ENCODE results near the gene FPR2. TPM values are rescaled to one million over a fixed set of nuclear protein-coding genes. Genes with fewer than 3 reads are reported as not detected.
A peak's percentile ranks its signal among the peaks of the same experiment; 100 is the strongest.
"Not testable (repeated sequence)": the region's sequence is repeated elsewhere in the genome, so short reads cannot be mapped to it uniquely, and the experiment has no call there.

FPR2 gene
- total and polyA plus RNA-seq, 3 experiments from 2014 or later, result not detected

DNA sequence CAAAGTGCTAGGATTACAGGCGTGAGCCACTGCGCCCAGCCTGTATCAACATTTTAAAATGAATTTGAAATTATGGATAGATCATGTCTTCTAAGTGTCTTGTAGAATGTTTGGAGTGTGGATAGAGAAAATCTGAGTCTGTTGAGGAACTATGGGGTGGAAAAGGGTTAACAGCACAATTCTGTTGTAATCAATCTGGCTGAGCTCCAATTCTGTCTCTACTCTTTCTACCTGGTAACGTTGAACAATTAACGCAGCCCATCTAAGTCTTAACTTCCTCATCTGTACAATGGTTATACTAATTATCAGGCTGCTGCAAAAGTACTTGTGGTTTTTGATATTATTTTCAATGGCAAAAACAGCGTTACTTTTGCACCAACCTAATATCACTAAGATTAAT lies 4.1 kb downstream of the FPR2 start:
- H3K27ac Mint-ChIP-seq, result no peak overlapping the region
- H3K4me1 Mint-ChIP-seq, result no peaks in the 10 kb centered on the region
- Histone ChIP-seq H3K9me3 (ENCODE audit: low read length) (no peaks in the 10 kb centered on the region), H3K36me3 (ENCODE audit: insufficient read depth, low read length) (no peaks in the 10 kb centered on the region), H3K27ac (ENCODE audit: low read depth, low read length) (no peak overlapping the region), H3K27me3 (ENCODE audit: insufficient read depth, low read length, poor library complexity, severe bottlenecking) (no peaks in the 10 kb centered on the region), H3K4me3 (ENCODE audit: low read length) (no peak overlapping the region), H3K4me1 (ENCODE audit: insufficient read depth, low read length) (no peaks in the 10 kb centered on the region)
- no peak for DNase-seq
- ChIA-PET POLR2A (no interaction called here), CTCF (no interaction called here)
- peaks cover 5 to 24% (median 10%) of the 10 kb centered on the region in 5 donors for H3K9me3 Mint-ChIP-seq
- peaks cover 0 to 3% (median 0%) of the 10 kb centered on the region in 3 donors for H3K36me3 Mint-ChIP-seq
- peaks cover 12 to 35% of the 10 kb centered on the region in 2 donors for H3K27me3 Mint-ChIP-seq
- no peak overlapping the region for H3K4me3 Mint-ChIP-seq

- no peaks in the 10 kb centered on the region for H3K9me3 ChIP-seq (ENCODE audit: low read length)
- no peaks in the 10 kb centered on the region for H3K27me3 ChIP-seq (ENCODE audit: insufficient read depth, low read length, poor library complexity, severe bottlenecking)
- H3K4me3 Mint-ChIP-seq, result no peak overlapping the region
- no peaks in the 10 kb centered on the region for H3K4me1 ChIP-seq (ENCODE audit: insufficient read depth, low read length)
- peaks cover 0 to 3% (median 0%) of the 10 kb centered on the region in 3 donors for H3K36me3 Mint-ChIP-seq
- no peaks in the 10 kb centered on the region for H3K36me3 ChIP-seq (ENCODE audit: insufficient read depth, low read length)
- no peak for DNase-seq
- H3K4me1 Mint-ChIP-seq, result no peaks in the 10 kb centered on the region
- no peak overlapping the region for H3K4me3 ChIP-seq (ENCODE audit: low read length)
- POLR2A ChIA-PET, result no interaction called here
- CTCF ChIA-PET, result no interaction called here
- peaks cover 5 to 21% (median 10%) of the 10 kb centered on the region in 5 donors for H3K9me3 Mint-ChIP-seq
- no peak overlapping the region for H3K27ac ChIP-seq (ENCODE audit: low read depth, low read length)
- no peak overlapping the region for H3K27ac Mint-ChIP-seq
- H3K27me3 Mint-ChIP-seq, result peaks cover 12 to 40% of the 10 kb centered on the region in 2 donors
Measured at GRCh38 chr19:51766461-51766860, 5.5 kb downstream of the FPR2 start.

GRCh38 chr19:51771376-51772130 lies 10.6 kb downstream of the FPR2 start:
- Mint-ChIP-seq H3K27ac (no peak overlapping the region), H3K36me3 (no peaks in the 10 kb centered on the region), H3K9me3 (peaks cover 0 to 19% (median 6%) of the 10 kb centered on the region in 5 donors), H3K27me3 (peaks cover 14 to 41% of the 10 kb centered on the region in 2 donors), H3K4me1 (no peaks in the 10 kb centered on the region), H3K4me3 (no peak overlapping the region)
- CTCF ChIA-PET, result no interaction called here
- POLR2A ChIA-PET, result no interaction called here
- H3K27ac ChIP-seq (ENCODE audit: low read depth, low read length), result no peak overlapping the region
- H3K36me3 ChIP-seq (ENCODE audit: insufficient read depth, low read length), result no peaks in the 10 kb centered on the region
- no peaks in the 10 kb centered on the region for H3K27me3 ChIP-seq (ENCODE audit: insufficient read depth, low read length, poor library complexity, severe bottlenecking)
- no peaks in the 10 kb centered on the region for H3K4me1 ChIP-seq (ENCODE audit: insufficient read depth, low read length)
- H3K9me3 ChIP-seq (ENCODE audit: low read length), result no peaks in the 10 kb centered on the region
- H3K4me3 ChIP-seq (ENCODE audit: low read length), result no peak overlapping the region
- no peak for DNase-seq

DNA sequence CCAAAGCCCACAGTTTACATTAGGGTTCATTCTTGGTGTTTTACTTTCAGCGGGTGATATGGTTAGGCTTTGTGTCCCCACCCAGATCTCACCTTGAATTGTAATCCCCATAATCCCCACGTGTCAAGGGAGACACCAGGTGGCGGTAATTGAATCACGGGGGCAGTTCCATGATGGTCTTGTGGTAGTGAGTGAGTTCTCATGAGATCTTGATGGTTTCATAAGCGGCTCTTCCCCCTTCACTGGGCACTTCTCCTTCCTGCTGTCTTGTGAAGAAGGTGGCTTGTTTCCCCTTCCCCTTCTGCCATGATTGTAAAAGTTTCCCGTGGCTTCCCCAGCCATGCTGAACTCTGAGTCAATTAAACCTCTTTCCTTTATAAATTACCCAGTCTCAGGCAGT lies 12.0 kb downstream of the FPR2 start:
- Histone ChIP-seq H3K9me3 (ENCODE audit: low read length) (no peaks in the 10 kb centered on the region), H3K4me1 (ENCODE audit: insufficient read depth, low read length) (no peaks in the 10 kb centered on the region), H3K4me3 (ENCODE audit: low read length) (no peak overlapping the region), H3K27me3 (ENCODE audit: insufficient read depth, low read length, poor library complexity, severe bottlenecking) (no peaks in the 10 kb centered on the region), H3K27ac (ENCODE audit: low read depth, low read length) (no peak overlapping the region), H3K36me3 (ENCODE audit: insufficient read depth, low read length) (no peaks in the 10 kb centered on the region)
- no peak for DNase-seq
- H3K36me3 Mint-ChIP-seq, result no peaks in the 10 kb centered on the region
- no peak overlapping the region for H3K4me3 Mint-ChIP-seq
- no peak overlapping the region for H3K27ac Mint-ChIP-seq
- H3K9me3 Mint-ChIP-seq, result peaks cover 0 to 21% (median 7%) of the 10 kb centered on the region in 5 donors
- ChIA-PET CTCF (no interaction called here), POLR2A (no interaction called here)
- peaks cover 22 to 49% of the 10 kb centered on the region in 2 donors for H3K27me3 Mint-ChIP-seq
- H3K4me1 Mint-ChIP-seq, result peaks cover 0 to under 1% (median 0%) of the 10 kb centered on the region in 3 donors

GRCh38 chr19:51776561-51776960 lies 15.6 kb downstream of the FPR2 start:
- H3K9me3 Mint-ChIP-seq, result peaks cover 0 to 19% (median 6%) of the 10 kb centered on the region in 5 donors
- H3K27ac Mint-ChIP-seq; H3K27ac ChIP-seq (ENCODE audit: low read depth, low read length); POLR2A ChIA-PET; H3K27me3 ChIP-seq (ENCODE audit: insufficient read depth, low read length, poor library complexity, severe bottlenecking); H3K4me3 Mint-ChIP-seq; H3K9me3 ChIP-seq (ENCODE audit: low read length); H3K36me3 ChIP-seq (ENCODE audit: insufficient read depth, low read length); DNase-seq; H3K4me1 ChIP-seq (ENCODE audit: insufficient read depth, low read length); H3K4me3 ChIP-seq (ENCODE audit: low read length); H3K36me3 Mint-ChIP-seq; H3K4me1 Mint-ChIP-seq; CTCF ChIA-PET: not testable (repeated sequence)
- H3K27me3 Mint-ChIP-seq, result peaks cover 20 to 72% of the 10 kb centered on the region in 2 donors

GRCh38 chr19:51777570-51778462 lies 16.8 kb downstream of the FPR2 start:
- H3K4me3 ChIP-seq (ENCODE audit: low read length), result no peak overlapping the region
- no peaks in the 10 kb centered on the region for H3K9me3 ChIP-seq (ENCODE audit: low read length)
- no peaks in the 10 kb centered on the region for H3K27me3 ChIP-seq (ENCODE audit: insufficient read depth, low read length, poor library complexity, severe bottlenecking)
- Mint-ChIP-seq H3K4me1 (peaks cover 0 to 4% (median 3%) of the 10 kb centered on the region in 3 donors), H3K9me3 (peaks cover 0 to 15% (median 4%) of the 10 kb centered on the region in 5 donors), H3K27me3 (peaks cover 21 to 70% of the 10 kb centered on the region in 2 donors), H3K4me3 (no peak overlapping the region), H3K27ac (no peak overlapping the region), H3K36me3 (no peaks in the 10 kb centered on the region)
- H3K4me1 ChIP-seq (ENCODE audit: insufficient read depth, low read length), result no peaks in the 10 kb centered on the region
- no peak overlapping the region for H3K27ac ChIP-seq (ENCODE audit: low read depth, low read length)
- H3K36me3 ChIP-seq (ENCODE audit: insufficient read depth, low read length), result no peaks in the 10 kb centered on the region
- ChIA-PET CTCF (interaction anchor here (1.0 to 1.4 kb wide), 4 partner anchors 25 to 356 kb away, joined by 3 to 4 read pairs (median 3); no protein-coding TSS in a partner anchor), POLR2A (no interaction called here)
- DNase-seq, result peak in 2 of 5 donors; percentile 11 to 27

- Histone ChIP-seq H3K4me1 (ENCODE audit: insufficient read depth, low read length) (no peaks in the 10 kb centered on the region), H3K9me3 (ENCODE audit: low read length) (no peaks in the 10 kb centered on the region), H3K27me3 (ENCODE audit: insufficient read depth, low read length, poor library complexity, severe bottlenecking) (no peaks in the 10 kb centered on the region), H3K27ac (ENCODE audit: low read depth, low read length) (no peak overlapping the region), H3K4me3 (ENCODE audit: low read length) (no peak overlapping the region), H3K36me3 (ENCODE audit: insufficient read depth, low read length) (no peaks in the 10 kb centered on the region)
- H3K4me3 Mint-ChIP-seq, result no peak overlapping the region
- H3K4me1 Mint-ChIP-seq, result peaks cover 0 to 4% (median 3%) of the 10 kb centered on the region in 3 donors
- no peak for DNase-seq
- H3K36me3 Mint-ChIP-seq, result no peaks in the 10 kb centered on the region
- H3K27ac Mint-ChIP-seq, result no peak overlapping the region
- peaks cover 20 to 60% of the 10 kb centered on the region in 2 donors for H3K27me3 Mint-ChIP-seq
- CTCF ChIA-PET, result no interaction called here
- peaks cover 0 to 10% (median 4%) of the 10 kb centered on the region in 5 donors for H3K9me3 Mint-ChIP-seq
- POLR2A ChIA-PET, result no interaction called here
Measured at GRCh38 chr19:51779181-51779580, 18.2 kb downstream of the FPR2 start.

- Mint-ChIP-seq H3K4me1 (peaks cover 0 to 4% (median 3%) of the 10 kb centered on the region in 3 donors), H3K4me3 (no peak overlapping the region), H3K36me3 (no peaks in the 10 kb centered on the region), H3K27me3 (peaks cover 18 to 58% of the 10 kb centered on the region in 2 donors), H3K9me3 (peaks cover 0 to 8% (median 2%) of the 10 kb centered on the region in 5 donors), H3K27ac (no peak overlapping the region)
- DNase-seq, result no peak
- no peaks in the 10 kb centered on the region for H3K9me3 ChIP-seq (ENCODE audit: low read length)
- H3K36me3 ChIP-seq (ENCODE audit: insufficient read depth, low read length), result no peaks in the 10 kb centered on the region
- POLR2A ChIA-PET, result no interaction called here
- CTCF ChIA-PET, result no interaction called here
- H3K27me3 ChIP-seq (ENCODE audit: insufficient read depth, low read length, poor library complexity, severe bottlenecking), result no peaks in the 10 kb centered on the region
- no peaks in the 10 kb centered on the region for H3K4me1 ChIP-seq (ENCODE audit: insufficient read depth, low read length)
- no peak overlapping the region for H3K27ac ChIP-seq (ENCODE audit: low read depth, low read length)
- H3K4me3 ChIP-seq (ENCODE audit: low read length), result no peak overlapping the region
Measured at GRCh38 chr19:51779703-51780102, 18.7 kb downstream of the FPR2 start.
